Karpas-422 (cell line): Measurements from ENCODE around the gene RSBN1. TPM values are rescaled to one million over a fixed set of nuclear protein-coding genes. Genes with fewer than 3 reads are reported as not detected.

Experiments
- DNase-seq: peaks from one replicate; pipeline ENCODE4 v3.0.0-alpha.2; 2015
- H2AFZ ChIP-seq: fragments of 200-600 bp; sonication (generic); 2 replicates; pipeline ENCODE4 v1.6.1; 2014; ENCODE audit warnings: antibody characterized with exemption, low read length, mixed read lengths
- H3K27ac ChIP-seq: fragments of 200-600 bp; sonication (generic); 2 replicates; pipeline ENCODE4 v1.5.1; 2014; ENCODE audit warnings: mild to moderate bottlenecking, low read length, moderate library complexity
- H3K27me3 ChIP-seq: fragments of 200-600 bp; sonication (generic); 2 replicates; pipeline ENCODE4 v1.6.1; 2014; ENCODE audit warnings: low read length, mixed read lengths
- H3K36me3 ChIP-seq: fragments of 200-600 bp; sonication (generic); 2 replicates; pipeline ENCODE4 v1.6.1; 2014; ENCODE audit warnings: low read length, mixed read lengths; ENCODE audit not compliant: insufficient read depth
- H3K4me1 ChIP-seq: fragments of 200-600 bp; sonication (generic); 2 replicates; pipeline ENCODE4 v1.6.1; 2014; ENCODE audit warnings: mild to moderate bottlenecking, low read length, mixed read lengths
- H3K4me2 ChIP-seq: fragments of 200-600 bp; sonication (generic); 2 replicates; pipeline ENCODE4 v1.6.1; 2014; ENCODE audit warnings: low read length, low read depth, mild to moderate bottlenecking; ENCODE audit not compliant: poor library complexity, severe bottlenecking
- H3K4me3 ChIP-seq: fragments of 200-600 bp; sonication (generic); 2 replicates; pipeline ENCODE4 v1.5.1; 2014; ENCODE audit warnings: mild to moderate bottlenecking, antibody characterized with exemption, low read length, mixed read lengths
- H3K79me2 ChIP-seq: fragments of 200-600 bp; sonication (generic); 2 replicates; pipeline ENCODE4 v1.6.1; 2014; ENCODE audit warnings: mild to moderate bottlenecking, low read length, mixed read lengths
- H3K9ac ChIP-seq: fragments of 200-600 bp; sonication (generic); 2 replicates; pipeline ENCODE4 v1.6.0; 2014; ENCODE audit warnings: low read length
- H3K9me2 ChIP-seq: fragments of 200-600 bp; sonication (generic), shearing (Covaris generic); replicated peaks from 2 replicates; pipeline ENCODE4 v1.6.0; 2014; ENCODE audit warnings: mild to moderate bottlenecking, low read length, moderate library complexity; ENCODE audit not compliant: insufficient read depth
- H3K9me3 ChIP-seq: fragments of 300-700, 200-600 bp; sonication (generic); 2 replicates; pipeline ENCODE4 v1.6.1; 2014; ENCODE audit warnings: low read length, mixed read lengths
- H4K20me1 ChIP-seq: fragments of 200-600 bp; sonication (generic); 2 replicates; pipeline ENCODE4 v1.6.1; 2014; ENCODE audit warnings: mild to moderate bottlenecking, antibody characterized with exemption, low read length, low read depth; ENCODE audit not compliant: insufficient read depth
- total RNA-seq: library from RNA; depleted of rRNA; stranded (reverse); fragments of >200 nt; shearing (Covaris generic); gene quantifications from 2 replicates; pipeline ENCODE4 v1.2.3, GENCODE V29; 2014; ENCODE audit warnings: low replicate concordance

RSBN1 gene
- total RNA-seq, 1 experiment from 2014 or later: 23.2 TPM

GRCh38 chr1:113797472-113797871, 14.8 kb downstream of the RSBN1 start:
- peaks cover 30% of the 10 kb centered on the region for H3K4me1 ChIP-seq

DNA sequence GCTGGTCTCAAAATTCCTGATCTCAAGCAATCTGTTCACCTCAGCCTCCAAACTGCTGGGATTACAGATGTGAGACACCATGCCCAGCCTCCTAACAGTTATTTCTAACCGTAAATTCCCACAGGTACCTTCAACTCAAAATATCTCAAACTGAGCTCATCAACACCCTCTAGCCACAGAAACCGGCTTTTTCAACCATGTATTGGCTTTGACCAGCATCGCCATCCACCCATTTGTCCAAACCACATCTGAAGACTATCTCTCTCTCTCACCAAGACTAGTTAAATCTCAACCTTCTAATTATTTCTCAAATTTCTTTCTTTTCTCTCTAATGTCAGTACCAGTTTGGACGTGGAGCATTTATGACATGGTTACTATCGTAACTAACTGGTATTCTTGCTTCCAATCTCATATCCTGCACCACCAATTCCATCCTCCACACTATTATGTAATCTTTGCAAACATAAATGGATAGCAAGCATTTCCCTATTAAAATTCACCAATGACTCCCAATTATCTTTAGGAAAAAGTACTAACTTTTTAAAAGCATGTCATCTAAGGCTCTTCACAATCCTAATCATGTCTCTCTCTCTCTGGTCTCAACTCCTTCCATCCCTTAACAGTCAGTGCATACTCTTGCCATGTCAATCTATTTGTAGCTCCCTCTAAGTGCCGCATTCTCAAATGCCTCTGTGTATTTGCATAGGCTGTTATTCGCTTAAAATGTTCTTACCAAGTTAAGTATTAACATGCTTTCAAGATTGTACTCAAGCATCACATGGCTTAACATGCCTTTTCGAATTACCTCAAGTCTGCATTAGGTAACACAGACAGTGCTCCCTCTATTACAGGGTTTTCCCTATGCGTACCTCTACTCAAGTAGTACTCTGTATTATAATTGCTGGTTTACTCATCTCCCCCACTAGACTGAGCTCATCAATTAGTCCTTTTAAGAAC, 18.1 kb downstream of the RSBN1 start:
- Histone ChIP-seq H4K20me1 (no peaks in the 10 kb centered on the region), H3K27me3 (no peaks in the 10 kb centered on the region), H3K9me2 (no peaks in the 10 kb centered on the region), H3K36me3 (peaks cover 19% of the 10 kb centered on the region; the same call in 1 of the 2 replicates), H3K4me1 (peaks cover 30% of the 10 kb centered on the region), H3K27ac (no peak overlapping the region), H3K9ac (no peak overlapping the region), H3K9me3 (no peaks in the 10 kb centered on the region), H2AFZ (no peak overlapping the region), H3K4me2 (no peak overlapping the region), H3K79me2 (peaks cover 87% of the 10 kb centered on the region), H3K4me3 (no peak overlapping the region)
- peak; percentile 44 for DNase-seq

More at GRCh38 chr1:113797472-113797871, 14.8 kb downstream of the RSBN1 start:
- Histone ChIP-seq H3K9me3 (no peaks in the 10 kb centered on the region), H3K4me2 (no peak overlapping the region), H3K27ac (no peak overlapping the region), H3K79me2 (peaks cover 89% of the 10 kb centered on the region), H2AFZ (no peak overlapping the region), H3K4me3 (no peak overlapping the region), H3K9ac (no peak overlapping the region), H3K9me2 (no peaks in the 10 kb centered on the region), H4K20me1 (no peaks in the 10 kb centered on the region), H3K36me3 (peaks cover 19% of the 10 kb centered on the region; the same call in 1 of the 2 replicates), H3K27me3 (no peaks in the 10 kb centered on the region)
- DNase-seq: no peak

- DNase-seq: no peak
- Histone ChIP-seq H3K27me3 (no peaks in the 10 kb centered on the region), H3K4me3 (no peak overlapping the region), H3K36me3 (peaks cover 19% of the 10 kb centered on the region; the same call in 1 of the 2 replicates), H3K9ac (no peak overlapping the region), H3K79me2 (peaks cover 87% of the 10 kb centered on the region), H3K9me2 (no peaks in the 10 kb centered on the region), H4K20me1 (no peaks in the 10 kb centered on the region), H3K9me3 (no peaks in the 10 kb centered on the region), H3K27ac (no peak overlapping the region), H2AFZ (no peak overlapping the region), H3K4me2 (no peak overlapping the region), H3K4me1 (peaks cover 20% of the 10 kb centered on the region)
Observed at GRCh38 chr1:113792986-113793385, 19.3 kb downstream of the RSBN1 start.

- Histone ChIP-seq H3K27ac (no peak overlapping the region), H3K79me2 (peaks cover 88% of the 10 kb centered on the region), H4K20me1 (no peaks in the 10 kb centered on the region), H3K4me1 (peaks cover 15% of the 10 kb centered on the region), H3K36me3 (peaks cover 15% of the 10 kb centered on the region; the same call in 1 of the 2 replicates), H3K27me3 (no peaks in the 10 kb centered on the region), H3K4me2 (no peak overlapping the region), H3K4me3 (no peak overlapping the region), H3K9ac (no peak overlapping the region), H3K9me2 (no peaks in the 10 kb centered on the region), H3K9me3 (no peaks in the 10 kb centered on the region), H2AFZ (no peak overlapping the region)
- DNase-seq: no peak
Observed at GRCh38 chr1:113792471-113792870, 19.8 kb downstream of the RSBN1 start.

- no peak overlapping the region for H3K4me3 ChIP-seq
- H3K36me3 ChIP-seq: no peaks in the 10 kb centered on the region
- no peaks in the 10 kb centered on the region for H3K27me3 ChIP-seq
- H2AFZ ChIP-seq: no peak overlapping the region
- H3K9me2 ChIP-seq: no peaks in the 10 kb centered on the region
- DNase-seq: no peak
- no peak overlapping the region for H3K27ac ChIP-seq
- peaks cover 91% of the 10 kb centered on the region for H3K79me2 ChIP-seq
- no peaks in the 10 kb centered on the region for H4K20me1 ChIP-seq
- H3K9me3 ChIP-seq: no peaks in the 10 kb centered on the region
- H3K4me2 ChIP-seq: no peak overlapping the region
- H3K4me1 ChIP-seq: peaks cover 16% of the 10 kb centered on the region
- no peak overlapping the region for H3K9ac ChIP-seq
Observed at GRCh38 chr1:113788802-113789201, 23.5 kb downstream of the RSBN1 start.

DNA sequence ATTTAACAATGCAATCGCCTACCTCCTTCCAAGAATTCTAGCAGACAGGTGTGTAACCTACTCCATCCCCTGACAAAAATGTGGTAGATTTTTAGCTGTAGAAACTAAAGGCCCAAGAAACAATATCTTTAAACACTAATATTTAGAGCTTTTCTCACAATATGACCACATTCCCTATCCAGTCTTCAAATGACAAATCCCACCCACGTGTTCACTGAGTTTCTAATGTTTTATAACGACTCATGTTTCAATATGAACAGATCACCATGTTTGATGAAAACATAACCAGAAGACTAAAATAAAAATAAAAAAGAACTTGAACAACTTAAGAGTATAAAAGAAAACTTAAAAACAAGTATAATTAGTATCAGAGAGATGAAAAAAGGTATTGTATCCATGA, 24.6 kb downstream of the RSBN1 start:
- no peaks in the 10 kb centered on the region for H3K27me3 ChIP-seq
- H3K9me3 ChIP-seq: no peaks in the 10 kb centered on the region
- no peak overlapping the region for H2AFZ ChIP-seq
- no peak overlapping the region for H3K27ac ChIP-seq
- no peak overlapping the region for H3K9ac ChIP-seq
- H4K20me1 ChIP-seq: no peaks in the 10 kb centered on the region
- no peak overlapping the region for H3K4me2 ChIP-seq
- no peak overlapping the region for H3K4me3 ChIP-seq
- H3K4me1 ChIP-seq: peaks cover 27% of the 10 kb centered on the region
- H3K9me2 ChIP-seq: no peaks in the 10 kb centered on the region
- no peak for DNase-seq
- no peaks in the 10 kb centered on the region for H3K36me3 ChIP-seq
- H3K79me2 ChIP-seq: peaks cover 93% of the 10 kb centered on the region

GRCh38 chr1:113786069-113786468, 26.2 kb downstream of the RSBN1 start:
- no peak for DNase-seq
- no peak overlapping the region for H3K27ac ChIP-seq
- H3K9ac ChIP-seq: no peak overlapping the region
- H4K20me1 ChIP-seq: no peaks in the 10 kb centered on the region
- H3K4me2 ChIP-seq: no peak overlapping the region
- H3K9me2 ChIP-seq: no peaks in the 10 kb centered on the region
- no peak overlapping the region for H2AFZ ChIP-seq
- H3K27me3 ChIP-seq: no peaks in the 10 kb centered on the region
- no peaks in the 10 kb centered on the region for H3K9me3 ChIP-seq
- H3K4me3 ChIP-seq: no peak overlapping the region
- no peaks in the 10 kb centered on the region for H3K36me3 ChIP-seq
- peaks cover 42% of the 10 kb centered on the region for H3K4me1 ChIP-seq
- peaks cover 95% of the 10 kb centered on the region for H3K79me2 ChIP-seq

- Histone ChIP-seq H2AFZ (no peak overlapping the region), H3K9ac (no peak overlapping the region), H3K9me3 (no peaks in the 10 kb centered on the region), H3K4me2 (peak overlapping the region; percentile 15), H3K79me2 (peaks cover 96% of the 10 kb centered on the region), H3K27ac (peak overlapping the region; percentile 29; the same call in 1 of the 2 replicates), H3K9me2 (no peaks in the 10 kb centered on the region), H3K4me1 (peaks cover 48% of the 10 kb centered on the region), H4K20me1 (no peaks in the 10 kb centered on the region), H3K36me3 (no peaks in the 10 kb centered on the region), H3K27me3 (no peaks in the 10 kb centered on the region), H3K4me3 (no peak overlapping the region)
- no peak for DNase-seq
Observed at GRCh38 chr1:113784104-113784779, 28.0 kb downstream of the RSBN1 start.
